Karpas-422 (cell line): Measurements from ENCODE around the gene SLC29A2. TPM values are rescaled to one million over a fixed set of nuclear protein-coding genes. Genes with fewer than 3 reads are reported as not detected.

Source experiments
- DNase-seq: peaks from one replicate; pipeline ENCODE4 v3.0.0-alpha.2; 2015
- H2AFZ ChIP-seq: fragments of 200-600 bp; sonication (generic); 2 replicates; pipeline ENCODE4 v1.6.1; 2014; ENCODE audit warnings: antibody characterized with exemption, low read length, mixed read lengths
- H3K27ac ChIP-seq: fragments of 200-600 bp; sonication (generic); 2 replicates; pipeline ENCODE4 v1.5.1; 2014; ENCODE audit warnings: mild to moderate bottlenecking, low read length, moderate library complexity
- H3K27me3 ChIP-seq: fragments of 200-600 bp; sonication (generic); 2 replicates; pipeline ENCODE4 v1.6.1; 2014; ENCODE audit warnings: low read length, mixed read lengths
- H3K36me3 ChIP-seq: fragments of 200-600 bp; sonication (generic); 2 replicates; pipeline ENCODE4 v1.6.1; 2014; ENCODE audit warnings: low read length, mixed read lengths; ENCODE audit not compliant: insufficient read depth
- H3K4me1 ChIP-seq: fragments of 200-600 bp; sonication (generic); 2 replicates; pipeline ENCODE4 v1.6.1; 2014; ENCODE audit warnings: mild to moderate bottlenecking, low read length, mixed read lengths
- H3K4me2 ChIP-seq: fragments of 200-600 bp; sonication (generic); 2 replicates; pipeline ENCODE4 v1.6.1; 2014; ENCODE audit warnings: low read length, low read depth, mild to moderate bottlenecking; ENCODE audit not compliant: poor library complexity, severe bottlenecking
- H3K4me3 ChIP-seq: fragments of 200-600 bp; sonication (generic); 2 replicates; pipeline ENCODE4 v1.5.1; 2014; ENCODE audit warnings: mild to moderate bottlenecking, antibody characterized with exemption, low read length, mixed read lengths
- H3K79me2 ChIP-seq: fragments of 200-600 bp; sonication (generic); 2 replicates; pipeline ENCODE4 v1.6.1; 2014; ENCODE audit warnings: mild to moderate bottlenecking, low read length, mixed read lengths
- H3K9ac ChIP-seq: fragments of 200-600 bp; sonication (generic); 2 replicates; pipeline ENCODE4 v1.6.0; 2014; ENCODE audit warnings: low read length
- H3K9me2 ChIP-seq: fragments of 200-600 bp; sonication (generic), shearing (Covaris generic); replicated peaks from 2 replicates; pipeline ENCODE4 v1.6.0; 2014; ENCODE audit warnings: mild to moderate bottlenecking, low read length, moderate library complexity; ENCODE audit not compliant: insufficient read depth
- H3K9me3 ChIP-seq: fragments of 300-700, 200-600 bp; sonication (generic); 2 replicates; pipeline ENCODE4 v1.6.1; 2014; ENCODE audit warnings: low read length, mixed read lengths
- H4K20me1 ChIP-seq: fragments of 200-600 bp; sonication (generic); 2 replicates; pipeline ENCODE4 v1.6.1; 2014; ENCODE audit warnings: mild to moderate bottlenecking, antibody characterized with exemption, low read length, low read depth; ENCODE audit not compliant: insufficient read depth
- total RNA-seq: library from RNA; depleted of rRNA; stranded (reverse); fragments of >200 nt; shearing (Covaris generic); gene quantifications from 2 replicates; pipeline ENCODE4 v1.2.3, GENCODE V29; 2014; ENCODE audit warnings: low replicate concordance

Gene SLC29A2
- total RNA-seq, 1 experiment from 2014 or later: 0.15 TPM

DNA sequence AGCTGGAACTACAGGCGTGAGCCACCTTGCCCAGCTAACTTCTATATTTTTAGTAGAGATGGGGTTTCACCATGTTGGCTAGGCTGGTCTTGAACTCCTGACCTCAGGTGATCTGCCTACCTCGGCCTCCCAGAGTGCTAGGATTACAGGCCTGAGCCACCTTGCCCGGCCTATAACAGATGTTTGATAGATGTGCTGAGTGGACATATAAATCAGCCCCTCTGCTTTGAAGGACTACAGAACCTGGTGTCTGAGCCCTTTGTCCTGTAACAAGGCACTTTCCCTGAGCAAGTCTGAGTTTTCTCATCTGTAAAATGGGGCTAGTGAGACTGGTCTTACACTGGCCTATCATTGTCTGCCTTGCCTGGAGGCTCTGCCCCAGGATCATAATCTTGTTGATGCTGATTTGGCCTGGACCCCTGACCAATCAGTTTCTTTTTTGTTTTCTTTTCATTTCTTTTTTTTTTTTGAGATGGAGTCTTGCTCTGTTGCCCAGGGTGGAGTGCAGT is 42.3 kb downstream of the SLC29A2 start:
- H3K9ac ChIP-seq: no peak overlapping the region
- no peak overlapping the region for H2AFZ ChIP-seq
- no peak overlapping the region for H3K4me3 ChIP-seq
- no peaks in the 10 kb centered on the region for H3K9me3 ChIP-seq
- no peaks in the 10 kb centered on the region for H3K9me2 ChIP-seq
- H3K27ac ChIP-seq: no peak overlapping the region
- DNase-seq: no peak
- no peaks in the 10 kb centered on the region for H3K79me2 ChIP-seq
- no peaks in the 10 kb centered on the region for H3K36me3 ChIP-seq
- peaks cover 16% of the 10 kb centered on the region for H3K4me1 ChIP-seq
- H4K20me1 ChIP-seq: no peaks in the 10 kb centered on the region
- no peak overlapping the region for H3K4me2 ChIP-seq
- H3K27me3 ChIP-seq: no peaks in the 10 kb centered on the region

DNA sequence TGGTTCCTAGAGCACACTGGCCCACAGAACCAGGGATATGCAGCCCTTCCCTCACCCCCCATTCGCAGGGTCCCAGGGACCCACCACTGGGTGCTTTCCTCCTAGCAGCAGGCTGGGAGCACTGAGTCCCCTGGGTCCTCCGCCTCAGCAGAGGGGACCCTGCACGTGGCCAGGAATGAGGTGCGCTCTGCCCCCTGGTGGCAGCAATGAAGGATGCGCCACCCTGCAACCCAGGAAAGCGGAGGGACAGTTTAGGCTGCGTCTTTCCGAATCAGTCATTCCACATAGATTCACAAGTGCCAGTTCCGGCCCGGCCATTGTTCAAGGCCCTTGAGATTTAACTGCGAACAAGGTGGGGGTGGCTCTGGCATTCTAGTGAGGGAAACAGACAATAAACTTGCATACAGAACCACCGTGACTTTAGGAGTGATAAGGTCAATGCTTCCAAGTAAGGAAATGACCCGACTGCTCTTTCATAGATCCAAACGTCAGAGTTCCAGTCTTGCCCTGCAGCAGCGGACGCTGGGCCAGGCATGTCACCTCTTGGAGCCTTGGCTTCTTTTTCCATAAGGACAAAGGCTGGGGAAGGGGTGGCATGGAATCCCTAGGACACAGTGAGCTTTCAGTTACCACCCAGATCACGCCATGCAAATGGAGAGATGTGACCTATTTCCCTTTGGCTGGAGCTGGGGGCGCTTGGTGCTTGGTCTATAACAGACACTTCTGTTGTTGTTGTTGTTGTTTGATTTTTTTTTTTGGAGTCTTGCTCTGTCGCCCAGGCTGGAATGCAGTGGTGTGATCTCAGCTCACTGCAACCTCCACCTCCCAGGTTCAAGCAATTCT is 43.0 kb downstream of the SLC29A2 start:
- peak overlapping the region; percentile 52 for H3K4me3 ChIP-seq
- DNase-seq: peak; percentile 93
- H3K27me3 ChIP-seq: no peaks in the 10 kb centered on the region
- H3K36me3 ChIP-seq: no peaks in the 10 kb centered on the region
- no peaks in the 10 kb centered on the region for H3K9me3 ChIP-seq
- H3K9ac ChIP-seq: peak overlapping the region; percentile 55
- H3K79me2 ChIP-seq: no peaks in the 10 kb centered on the region
- H4K20me1 ChIP-seq: no peaks in the 10 kb centered on the region
- no peak overlapping the region for H3K27ac ChIP-seq
- H2AFZ ChIP-seq: peak overlapping the region; percentile 85
- H3K4me2 ChIP-seq: peak overlapping the region; percentile 83
- no peaks in the 10 kb centered on the region for H3K9me2 ChIP-seq
- H3K4me1 ChIP-seq: peaks cover 16% of the 10 kb centered on the region

DNA sequence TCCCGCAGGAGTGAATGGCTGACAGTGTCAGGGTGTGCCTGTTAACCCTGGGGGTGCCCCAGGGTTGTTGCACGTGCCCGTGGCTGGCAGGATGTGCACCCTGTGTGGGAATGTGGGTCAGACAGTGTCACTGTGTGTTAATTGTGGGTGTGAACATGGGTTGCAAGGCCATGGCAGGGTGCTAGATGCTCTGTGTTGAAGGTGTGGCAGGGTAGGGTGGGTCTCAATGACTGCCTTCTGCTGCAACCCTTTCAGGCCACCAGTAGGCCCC is 43.6 kb downstream of the SLC29A2 start:
- Histone ChIP-seq H3K9ac (peak overlapping the region; percentile 18; the same call in 1 of the 2 replicates), H4K20me1 (no peaks in the 10 kb centered on the region), H3K27ac (no peak overlapping the region), H3K9me3 (no peaks in the 10 kb centered on the region), H3K27me3 (no peaks in the 10 kb centered on the region), H3K9me2 (no peaks in the 10 kb centered on the region), H3K79me2 (no peaks in the 10 kb centered on the region), H2AFZ (peak overlapping the region; percentile 85; the same call in 1 of the 2 replicates), H3K36me3 (no peaks in the 10 kb centered on the region), H3K4me2 (peak overlapping the region; percentile 83), H3K4me1 (peaks cover 16% of the 10 kb centered on the region), H3K4me3 (no peak overlapping the region)
- DNase-seq: no peak

DNA sequence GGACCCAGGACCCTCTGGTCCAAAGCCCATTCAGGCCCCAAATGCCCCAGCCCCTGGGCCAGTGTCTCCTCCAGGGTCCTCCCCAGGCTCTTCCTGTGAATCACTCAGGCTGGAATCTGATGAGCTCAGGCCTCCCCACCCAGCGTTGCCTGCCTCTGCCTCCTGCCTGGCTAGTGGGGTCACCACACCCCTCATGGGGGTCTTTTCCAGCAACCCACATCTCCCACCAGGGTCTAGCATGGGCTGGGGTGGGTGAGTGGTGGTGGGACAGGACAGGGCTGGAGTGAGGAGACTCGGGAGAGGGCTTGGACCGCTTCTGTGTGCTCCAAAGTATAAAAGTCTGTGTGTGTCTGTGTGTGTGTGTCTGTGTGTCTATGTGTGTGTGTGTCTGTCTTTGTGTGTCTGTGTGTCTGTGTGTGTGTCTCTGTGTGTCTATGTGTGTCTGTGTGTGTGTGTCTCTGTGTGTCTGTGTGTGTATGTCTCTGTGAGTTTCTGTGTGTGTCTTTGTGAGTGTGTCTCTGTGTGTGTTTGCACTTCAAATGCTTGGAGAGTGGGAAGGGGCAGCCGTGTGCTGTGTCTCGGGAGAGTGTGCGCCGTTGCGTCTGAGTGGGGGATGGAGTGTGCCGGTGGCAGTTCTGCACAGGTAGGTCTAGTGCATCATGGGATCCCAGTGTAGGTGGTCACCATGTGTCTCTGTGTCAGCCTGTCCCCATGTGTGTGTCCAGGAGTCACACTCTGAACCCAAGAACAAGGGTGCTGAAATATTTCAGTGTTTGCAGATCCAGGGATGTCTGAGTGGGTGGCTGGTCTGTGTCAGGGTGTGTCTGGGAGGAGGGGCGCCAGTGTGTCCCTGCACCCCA is 44.2 kb downstream of the SLC29A2 start:
- no peak overlapping the region for H3K4me2 ChIP-seq
- no peaks in the 10 kb centered on the region for H3K9me3 ChIP-seq
- H3K4me1 ChIP-seq: peaks cover 16% of the 10 kb centered on the region
- H3K9ac ChIP-seq: peak overlapping the region; percentile 18; the same call in 1 of the 2 replicates
- H3K27me3 ChIP-seq: no peaks in the 10 kb centered on the region
- no peaks in the 10 kb centered on the region for H4K20me1 ChIP-seq
- no peaks in the 10 kb centered on the region for H3K36me3 ChIP-seq
- DNase-seq: no peak
- no peak overlapping the region for H2AFZ ChIP-seq
- H3K27ac ChIP-seq: no peak overlapping the region
- H3K9me2 ChIP-seq: no peaks in the 10 kb centered on the region
- no peak overlapping the region for H3K4me3 ChIP-seq
- H3K79me2 ChIP-seq: no peaks in the 10 kb centered on the region

- Histone ChIP-seq H3K9me3 (no peaks in the 10 kb centered on the region), H3K4me2 (no peak overlapping the region), H3K4me3 (no peak overlapping the region), H4K20me1 (no peaks in the 10 kb centered on the region), H2AFZ (no peak overlapping the region), H3K9me2 (no peaks in the 10 kb centered on the region), H3K27me3 (no peaks in the 10 kb centered on the region), H3K27ac (no peak overlapping the region), H3K9ac (no peak overlapping the region), H3K36me3 (no peaks in the 10 kb centered on the region), H3K4me1 (peaks cover 16% of the 10 kb centered on the region), H3K79me2 (no peaks in the 10 kb centered on the region)
- no peak for DNase-seq
Measured at GRCh38 chr11:66326261-66327111, 45.1 kb downstream of the SLC29A2 start.

DNA sequence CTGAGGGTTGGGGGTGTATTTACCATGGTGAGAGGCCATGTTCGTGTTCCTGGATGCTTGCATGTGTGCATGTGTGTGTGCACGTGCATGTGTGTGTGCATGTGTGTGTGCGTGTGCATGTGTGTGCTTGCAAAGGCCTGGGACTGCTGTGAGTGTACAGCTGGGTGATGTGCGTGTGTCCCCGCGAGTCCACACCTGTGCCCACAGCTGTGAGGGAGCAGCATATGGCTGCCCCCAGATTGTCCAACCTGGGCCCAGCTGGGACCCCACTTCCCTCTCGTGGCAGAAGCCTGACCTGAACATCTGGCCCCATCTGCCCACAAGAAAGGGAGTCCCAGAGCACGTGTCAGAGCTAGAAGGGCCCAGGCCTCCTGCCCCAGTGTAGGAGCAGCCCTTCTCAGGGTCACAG is 46.3 kb downstream of the SLC29A2 start:
- Histone ChIP-seq H3K9me3 (no peaks in the 10 kb centered on the region), H3K36me3 (no peaks in the 10 kb centered on the region), H3K79me2 (no peaks in the 10 kb centered on the region), H3K4me1 (peaks cover 16% of the 10 kb centered on the region), H2AFZ (no peak overlapping the region), H4K20me1 (no peaks in the 10 kb centered on the region), H3K27ac (no peak overlapping the region), H3K9me2 (no peaks in the 10 kb centered on the region), H3K4me2 (no peak overlapping the region), H3K27me3 (no peaks in the 10 kb centered on the region), H3K9ac (no peak overlapping the region), H3K4me3 (no peak overlapping the region)
- no peak for DNase-seq

DNA sequence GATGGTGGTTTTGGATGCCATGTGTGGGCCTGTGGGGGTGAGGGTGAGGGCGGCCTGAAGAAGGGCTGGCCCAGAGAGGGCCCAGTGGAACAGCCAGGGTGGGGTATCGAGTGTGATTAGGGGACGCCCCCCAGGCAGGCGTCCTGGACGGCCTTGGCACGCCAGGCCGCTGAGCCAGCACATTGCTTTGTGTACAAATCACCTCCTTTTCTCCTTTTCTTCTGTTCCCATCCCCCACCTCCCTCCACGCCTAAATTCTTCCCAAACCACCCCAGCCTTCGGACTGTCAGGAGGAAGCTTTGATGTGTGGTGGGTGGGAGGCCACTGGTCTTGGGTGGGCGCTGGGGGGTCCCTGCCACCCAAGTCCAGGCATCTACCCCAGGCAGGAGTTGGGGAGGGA is 46.9 kb downstream of the SLC29A2 start:
- Histone ChIP-seq H3K36me3 (no peaks in the 10 kb centered on the region), H3K4me2 (no peak overlapping the region), H3K27ac (no peak overlapping the region), H3K9me2 (no peaks in the 10 kb centered on the region), H3K9me3 (no peaks in the 10 kb centered on the region), H3K9ac (no peak overlapping the region), H3K27me3 (no peaks in the 10 kb centered on the region), H4K20me1 (no peaks in the 10 kb centered on the region), H3K4me3 (no peak overlapping the region), H3K4me1 (peaks cover 16% of the 10 kb centered on the region), H3K79me2 (no peaks in the 10 kb centered on the region), H2AFZ (no peak overlapping the region)
- DNase-seq: no peak
